Uterus (tissue), 4 donors: Measurements from ENCODE around the gene SLTM. TPM values are rescaled to one million over a fixed set of nuclear protein-coding genes. Genes with fewer than 3 reads are reported as not detected.

Experiments
- DNase-seq, 2 donors: peaks; one replicate each; pipeline ENCODE4 v3.0.0-alpha.2; 2019 to 2020
- H3K27ac ChIP-seq, 2 donors: fragments of 200-600 bp; sonication (generic); 1 replicate in 1 of 2; 2 replicates in 1 of 2; pipeline ENCODE4 v1.5.1; 2016 to 2018
- H3K27me3 ChIP-seq, 2 donors: fragments of 200-600 bp; sonication (generic); one replicate each; pipeline ENCODE4 v1.5.1; 2018 to 2019; ENCODE audit warnings: control low read depth in 1 of 2
- H3K36me3 ChIP-seq, 2 donors: fragments of 200-600 bp; sonication (generic); one replicate each; pipeline ENCODE4 v1.5.1; 2019; ENCODE audit warnings: control low read depth in 1 of 2
- H3K4me1 ChIP-seq, 2 donors: fragments of 200-600 bp; sonication (generic); one replicate each; pipeline ENCODE4 v1.5.1; 2018 to 2019; ENCODE audit warnings: control low read depth in 1 of 2
- H3K4me3 ChIP-seq, 2 donors: fragments of 200-600 bp; sonication (generic); 1 replicate in 1 of 2; 2 replicates in 1 of 2; pipeline ENCODE4 v1.5.1; 2018 to 2019; ENCODE audit warnings: mild to moderate bottlenecking in 1 of 2
- H3K9me3 ChIP-seq, 2 donors: fragments of 200-600 bp; sonication (generic); one replicate each; pipeline ENCODE4 v1.5.1; 2019; ENCODE audit warnings: control low read depth in 1 of 2
- CTCF ChIP-seq, 4 experiments: fragments of 200-600 bp in 2 of 4; fragments of 450-650 bp in 2 of 4; sonication (generic) in 2 of 4; IDR thresholded peaks; one replicate each; pipeline ENCODE4 v1.5.1; 2016 to 2019; ENCODE audit warnings: antibody characterized with exemption in 4 of 4, mild to moderate bottlenecking in 2 of 4, moderate library complexity in 1 of 4
- POLR2A ChIP-seq, 2 donors: fragments of 450-650 bp; IDR thresholded peaks; one replicate each; pipeline ENCODE4 v1.6.1; 2016; ENCODE audit warnings: antibody characterized with exemption in 2 of 2, mild to moderate bottlenecking in 1 of 2, moderate library complexity in 1 of 2
- intact Hi-C: fragments of 100-400 bp; cut with DNase I; formaldehyde crosslinking; loops from one replicate; pipeline ENCODE4 v1.15.1; 2023; ENCODE audit warnings: low total_unique reads
- total RNA-seq, 4 donors: library from RNA; depleted of rRNA in 3 of 4; stranded (reverse); fragments of >200 nt in 3 of 4; gene quantifications; one replicate each; pipeline versions ENCODE4 v1.1.0 to v1.2.4, GENCODE V29; 2014 to 2023
- donor health status: DM: yes; HTN: yes; CAD: no.

SLTM gene
- total RNA-seq, 4 donors from 2014 or later, result 26.4 to 140 (median 126) TPM

GRCh38 chr15:58934521-58934920, 1.0 kb upstream of the SLTM start:
- H3K4me3 ChIP-seq, result peak overlapping the region in 1 of 2 donors; percentile 99
- intact Hi-C loops, result no loop called here

GRCh38 chr15:58934114-58934447, 602 bp upstream of the SLTM start:
- H3K27me3 ChIP-seq, result no peaks in the 10 kb centered on the region
- intact Hi-C loops, result no loop called here
- H3K9me3 ChIP-seq, result no peaks in the 10 kb centered on the region
- DNase-seq, result no peak
- H3K36me3 ChIP-seq, result no peaks in the 10 kb centered on the region
- H3K4me3 ChIP-seq, result peak overlapping the region; percentile 38 to 99
- H3K27ac ChIP-seq, result peak overlapping the region; percentile 90 to 99
- peaks cover 6 to 7% of the 10 kb centered on the region in 2 donors for H3K4me1 ChIP-seq
- TF ChIP-seq POLR2A (IDR thresholded peaks at IDR 0.05) (no peak), CTCF (IDR thresholded peaks at IDR 0.05) (peak in 1 of 4 experiments; percentile 1)

More at GRCh38 chr15:58934521-58934920, 1.0 kb upstream of the SLTM start:
- no peaks in the 10 kb centered on the region for H3K36me3 ChIP-seq
- H3K27me3 ChIP-seq, result no peaks in the 10 kb centered on the region
- TF ChIP-seq POLR2A (IDR thresholded peaks at IDR 0.05), result no peak
- TF ChIP-seq CTCF (IDR thresholded peaks at IDR 0.05), result no peak
- H3K4me1 ChIP-seq, result peaks cover 6 to 7% of the 10 kb centered on the region in 2 donors
- DNase-seq, result no peak
- H3K27ac ChIP-seq, result peak overlapping the region; percentile 90 to 99
- no peaks in the 10 kb centered on the region for H3K9me3 ChIP-seq

- Histone ChIP-seq H3K9me3 (no peaks in the 10 kb centered on the region), H3K36me3 (no peaks in the 10 kb centered on the region), H3K27ac (peak overlapping the region; percentile 90 to 99), H3K27me3 (no peaks in the 10 kb centered on the region), H3K4me3 (peak overlapping the region; percentile 53 to 99), H3K4me1 (peaks cover 6 to 7% of the 10 kb centered on the region in 2 donors)
- DNase-seq, result no peak
- TF ChIP-seq CTCF (IDR thresholded peaks at IDR 0.05) (no peak), POLR2A (IDR thresholded peaks at IDR 0.05) (no peak)
- intact Hi-C loops, result no loop called here
Measured at GRCh38 chr15:58932710-58933280, 684 bp downstream of the SLTM start.

GRCh38 chr15:58931987-58932588, 1.4 kb downstream of the SLTM start:
- H3K27me3 ChIP-seq, result no peaks in the 10 kb centered on the region
- peak overlapping the region; percentile 53 to 99 for H3K4me3 ChIP-seq
- no peak for DNase-seq
- no peak for TF ChIP-seq POLR2A (IDR thresholded peaks at IDR 0.05)
- TF ChIP-seq CTCF (IDR thresholded peaks at IDR 0.05), result no peak
- intact Hi-C loops, result no loop called here
- H3K36me3 ChIP-seq, result no peaks in the 10 kb centered on the region
- peak overlapping the region; percentile 90 to 99 for H3K27ac ChIP-seq
- no peaks in the 10 kb centered on the region for H3K9me3 ChIP-seq
- peaks cover 6 to 7% of the 10 kb centered on the region in 2 donors for H3K4me1 ChIP-seq

- Histone ChIP-seq H3K9me3 (no peaks in the 10 kb centered on the region), H3K4me1 (peaks cover 7 to 13% of the 10 kb centered on the region in 2 donors), H3K36me3 (no peaks in the 10 kb centered on the region), H3K27ac (no peak overlapping the region), H3K4me3 (no peak overlapping the region), H3K27me3 (no peaks in the 10 kb centered on the region)
- no peak for DNase-seq
- intact Hi-C loops, result no loop called here
- TF ChIP-seq POLR2A (IDR thresholded peaks at IDR 0.05) (no peak), CTCF (IDR thresholded peaks at IDR 0.05) (no peak)
Measured at GRCh38 chr15:58929891-58930416, 3.5 kb downstream of the SLTM start.
